ENCODE results near the gene TFDP2.

DNA sequence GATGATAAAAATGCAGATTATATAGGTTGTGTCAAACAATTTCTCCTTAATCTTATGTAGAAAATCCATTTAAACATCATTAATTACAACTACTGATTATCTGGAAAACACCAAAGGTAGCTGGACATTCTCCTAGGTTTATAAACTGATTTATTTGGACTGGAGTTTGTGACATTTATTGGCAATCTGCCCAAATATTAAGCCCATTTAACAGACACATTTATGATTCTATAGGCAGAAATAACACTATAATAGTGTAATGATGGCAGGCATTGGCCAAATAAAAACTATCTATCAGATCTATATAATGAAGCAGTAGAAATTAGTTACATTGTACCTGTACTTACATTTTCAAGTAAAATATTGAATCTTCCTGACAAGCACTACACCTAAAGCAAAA is 117.8 kb downstream of the TFDP2 start:
- TF ChIP-seq RELA (CRISPR knock-in tag; IDR thresholded peaks at IDR 0.05; ENCODE audit: borderline replicate concordance) (no peak), SP1 (CRISPR knock-in tag; conservative IDR thresholded peaks at IDR 0.05) (no peak), NFYB (CRISPR knock-in tag; conservative IDR thresholded peaks at IDR 0.05; ENCODE audit: low read depth) (no peak)
- TF ChIP-seq, protein P1, sequence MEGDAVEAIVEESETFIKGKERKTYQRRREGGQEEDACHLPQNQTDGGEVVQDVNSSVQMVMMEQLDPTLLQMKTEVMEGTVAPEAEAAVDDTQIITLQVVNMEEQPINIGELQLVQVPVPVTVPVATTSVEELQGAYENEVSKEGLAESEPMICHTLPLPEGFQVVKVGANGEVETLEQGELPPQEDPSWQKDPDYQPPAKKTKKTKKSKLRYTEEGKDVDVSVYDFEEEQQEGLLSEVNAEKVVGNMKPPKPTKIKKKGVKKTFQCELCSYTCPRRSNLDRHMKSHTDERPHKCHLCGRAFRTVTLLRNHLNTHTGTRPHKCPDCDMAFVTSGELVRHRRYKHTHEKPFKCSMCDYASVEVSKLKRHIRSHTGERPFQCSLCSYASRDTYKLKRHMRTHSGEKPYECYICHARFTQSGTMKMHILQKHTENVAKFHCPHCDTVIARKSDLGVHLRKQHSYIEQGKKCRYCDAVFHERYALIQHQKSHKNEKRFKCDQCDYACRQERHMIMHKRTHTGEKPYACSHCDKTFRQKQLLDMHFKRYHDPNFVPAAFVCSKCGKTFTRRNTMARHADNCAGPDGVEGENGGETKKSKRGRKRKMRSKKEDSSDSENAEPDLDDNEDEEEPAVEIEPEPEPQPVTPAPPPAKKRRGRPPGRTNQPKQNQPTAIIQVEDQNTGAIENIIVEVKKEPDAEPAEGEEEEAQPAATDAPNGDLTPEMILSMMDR (IDR thresholded peaks at IDR 0.05), result no peak

All from WTC11 (cell line).